Neural cell (in vitro differentiated cells): ENCODE results near the gene DHX34. TPM values are rescaled to one million over a fixed set of nuclear protein-coding genes. Genes with fewer than 3 reads are reported as not detected.

Experiments
- H2AFZ ChIP-seq: fragments of 200-600, 300-800 bp; sonication (generic), shearing (Covaris generic); 2 replicates; pipeline ENCODE4 v1.6.0; 2014; ENCODE audit warnings: low read depth, mild to moderate bottlenecking, antibody characterized with exemption, low read length, moderate library complexity
- H3F3A ChIP-seq: fragments of 200-600 bp; shearing (Covaris generic); 2 replicates; pipeline ENCODE4 v1.6.1; 2016; ENCODE audit warnings: mild to moderate bottlenecking, moderate library complexity, mixed read lengths, antibody characterized with exemption, low read length; ENCODE audit not compliant: insufficient read depth, poor library complexity, severe bottlenecking
- H3K27ac ChIP-seq: fragments of 200-600, 300-800 bp; sonication (generic), shearing (Covaris generic); 2 replicates; pipeline ENCODE4 v1.5.1; 2014; ENCODE audit warnings: mild to moderate bottlenecking, low read length, moderate library complexity
- H3K27me3 ChIP-seq: fragments of 300-800, 200-600 bp; sonication (generic), shearing (Covaris generic); 2 replicates; pipeline ENCODE4 v1.6.0; 2014; ENCODE audit warnings: mild to moderate bottlenecking, low read depth, low read length, moderate library complexity; ENCODE audit not compliant: insufficient read depth
- H3K36me3 ChIP-seq: fragments of 300-800, 200-600 bp; sonication (generic), shearing (Covaris generic); 2 replicates; pipeline ENCODE4 v1.5.1; 2014; ENCODE audit warnings: mild to moderate bottlenecking, antibody characterized with exemption, low read length, moderate library complexity; ENCODE audit not compliant: insufficient read depth
- H3K4me2 ChIP-seq: fragments of 300-800, 200-600 bp; sonication (generic), shearing (Covaris generic); 2 replicates; pipeline ENCODE4 v1.6.0; 2014; ENCODE audit warnings: mild to moderate bottlenecking, low read length
- H3K4me3 ChIP-seq: fragments of 300-800, 200-600 bp; sonication (generic), shearing (Covaris generic); 2 replicates; pipeline ENCODE4 v1.5.1; 2014; ENCODE audit warnings: mild to moderate bottlenecking, low read length, moderate library complexity
- H3K79me2 ChIP-seq: fragments of 200-600 bp; shearing (Covaris generic); replicated peaks from 2 replicates; pipeline ENCODE4 v1.6.0; 2014; ENCODE audit warnings: mild to moderate bottlenecking, low read length, moderate library complexity; ENCODE audit not compliant: insufficient read depth
- H3K9ac ChIP-seq: fragments of 300-800, 200-600 bp; sonication (generic), shearing (Covaris generic); 2 replicates; pipeline ENCODE4 v1.6.1; 2016; ENCODE audit warnings: mild to moderate bottlenecking, low read length, mixed read lengths
- H3K9me2 ChIP-seq: fragments of 200-600 bp; shearing (Covaris generic); 2 replicates; pipeline ENCODE4 v1.6.1; 2016; ENCODE audit warnings: mild to moderate bottlenecking, low read length, mixed read lengths; ENCODE audit not compliant: insufficient read depth
- H3K9me3 ChIP-seq: fragments of 200-600, 300-800 bp; sonication (generic), shearing (Covaris generic); 2 replicates; pipeline ENCODE4 v1.6.1; 2016; ENCODE audit warnings: mild to moderate bottlenecking, mixed run types, low read length, moderate library complexity, mixed read lengths
- H4K20me1 ChIP-seq: fragments of 200-600 bp; shearing (Covaris generic); 2 replicates; pipeline ENCODE4 v1.6.1; 2016; ENCODE audit warnings: mild to moderate bottlenecking, mixed run types; ENCODE audit not compliant: insufficient read depth
- CTCF ChIP-seq: fragments of 450-650 bp; IDR thresholded peaks from 2 replicates; pipeline ENCODE4 v1.5.1; 2014; ENCODE audit warnings: antibody characterized with exemption, mild to moderate bottlenecking, moderate library complexity; ENCODE audit not compliant: poor library complexity, severe bottlenecking
- EP300 ChIP-seq: fragments of 450-650 bp; conservative IDR thresholded peaks from 2 replicates; pipeline ENCODE4 v1.6.1; 2014; ENCODE audit warnings: antibody characterized with exemption, mild to moderate bottlenecking, moderate library complexity; ENCODE audit not compliant: poor library complexity, severe bottlenecking
- EZH2 ChIP-seq: fragments of 200-600, 300-800 bp; shearing (Covaris generic), sonication (generic); IDR thresholded peaks from 2 replicates; pipeline ENCODE4 v1.6.1; 2014; ENCODE audit warnings: antibody characterized with exemption, low read length, borderline replicate concordance, mild to moderate bottlenecking; ENCODE audit not compliant: insufficient read depth, poor library complexity, severe bottlenecking
- MXI1 ChIP-seq: fragments of 450-650 bp; conservative IDR thresholded peaks from 2 replicates; pipeline ENCODE4 v1.6.1; 2014; ENCODE audit warnings: antibody characterized with exemption, mild to moderate bottlenecking; ENCODE audit not compliant: poor library complexity, severe bottlenecking
- POLR2AphosphoS5 ChIP-seq: IDR thresholded peaks from 2 replicates; pipeline ENCODE4 v1.6.1; 2012
- RAD21 ChIP-seq: fragments of 450-650 bp; conservative IDR thresholded peaks from 2 replicates; pipeline ENCODE4 v1.6.1; 2014; ENCODE audit warnings: antibody characterized with exemption, mild to moderate bottlenecking, moderate library complexity
- REST ChIP-seq: IDR thresholded peaks from 2 replicates; pipeline ENCODE4 v1.6.1; 2012; ENCODE audit warnings: borderline replicate concordance
- SMC3 ChIP-seq: fragments of 450-650 bp; conservative IDR thresholded peaks from 2 replicates; pipeline ENCODE4 v1.6.1; 2014; ENCODE audit warnings: antibody characterized with exemption, mild to moderate bottlenecking, moderate library complexity; ENCODE audit not compliant: poor library complexity
- TAF1 ChIP-seq: IDR thresholded peaks from 2 replicates; pipeline ENCODE4 v1.6.1; 2012; ENCODE audit warnings: low read depth
- polyA plus RNA-seq: library from polyadenylated mRNA; depleted of rRNA; stranded (reverse); fragments of >200 nt; gene quantifications from 2 replicates; pipeline ENCODE4 v1.2.3, GENCODE V29; 2014

DHX34 gene
- polyA plus RNA-seq, 1 donor from 2014 or later, result 11.7 TPM

GRCh38 chr19:47414469-47414868 is 65.4 kb downstream of the DHX34 start:
- Histone ChIP-seq H3K27me3 (no peaks in the 10 kb centered on the region), H3K79me2 (peaks cover 20% of the 10 kb centered on the region), H2AFZ (no peak overlapping the region), H3K36me3 (no peaks in the 10 kb centered on the region), H4K20me1 (no peaks in the 10 kb centered on the region), H3K4me2 (no peak overlapping the region), H3K4me3 (no peak overlapping the region), H3F3A (no peaks in the 10 kb centered on the region), H3K27ac (no peak overlapping the region), H3K9me3 (no peaks in the 10 kb centered on the region), H3K9ac (no peak overlapping the region), H3K9me2 (no peaks in the 10 kb centered on the region)
- TF ChIP-seq SMC3 (no peak), EZH2 (no peak), MXI1 (no peak), REST (no peak), CTCF (peak; percentile 27), TAF1 (no peak)

- Histone ChIP-seq H3K27me3 (no peaks in the 10 kb centered on the region), H3K36me3 (no peaks in the 10 kb centered on the region), H3K9ac (no peak overlapping the region), H3K4me3 (peak overlapping the region; percentile 91), H2AFZ (no peak overlapping the region), H3K9me3 (no peaks in the 10 kb centered on the region), H4K20me1 (no peaks in the 10 kb centered on the region), H3K4me2 (no peak overlapping the region), H3K27ac (no peak overlapping the region), H3K9me2 (no peaks in the 10 kb centered on the region), H3F3A (no peaks in the 10 kb centered on the region), H3K79me2 (peaks cover 20% of the 10 kb centered on the region)
- TF ChIP-seq EZH2, result no peak
- no peak for TF ChIP-seq REST
- no peak for TF ChIP-seq MXI1
- no peak for TF ChIP-seq TAF1
- TF ChIP-seq RAD21, result no peak
- TF ChIP-seq EP300, result no peak
- TF ChIP-seq POLR2AphosphoS5, result no peak
- TF ChIP-seq CTCF, result no peak
- no peak for TF ChIP-seq SMC3
These were observed 67.0 kb downstream of the DHX34 start for GRCh38 chr19:47415953-47416642.
